ENCODE data around the gene G2E3. TPM values are rescaled to one million over a fixed set of nuclear protein-coding genes. Genes with fewer than 3 reads are reported as not detected.
A peak's percentile ranks its signal among the peaks of the same experiment; 100 is the strongest.

The G2E3 gene
- total and polyA plus RNA-seq, 2 donors (not counting 1 experiment from before 2014, with no cell fraction given), result 13.0 to 14.7 TPM

DNA sequence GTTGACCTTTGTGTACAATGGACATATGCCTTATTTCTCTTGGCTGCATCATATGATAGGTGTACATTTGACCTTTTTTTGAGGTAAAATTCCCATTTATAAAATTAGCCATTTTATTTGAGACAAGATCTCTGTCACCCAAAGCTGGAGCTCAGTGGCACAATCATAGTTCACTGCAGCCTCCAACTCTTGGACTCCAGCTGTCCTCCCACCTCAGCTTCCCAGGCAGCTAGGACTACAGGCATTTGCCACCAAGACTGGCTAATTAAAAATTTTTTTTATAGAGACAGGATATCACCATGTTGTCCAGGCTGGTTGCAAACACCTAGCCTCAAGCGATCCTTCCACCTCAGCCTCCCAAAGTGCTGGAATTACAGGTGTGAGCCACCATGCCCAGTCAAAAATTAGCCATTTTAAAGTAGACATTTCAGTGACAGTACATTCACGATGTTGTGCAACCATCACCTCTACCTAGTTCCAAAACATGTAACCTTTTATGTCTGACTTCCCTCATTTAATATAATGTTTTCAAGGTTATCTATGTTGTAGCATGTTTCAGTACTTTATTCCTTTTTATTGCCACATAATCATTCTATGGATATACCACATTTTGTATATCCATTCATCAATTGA, 5.4 kb downstream of the G2E3 start:
- no peak overlapping the region for H3K9ac ChIP-seq (ENCODE audit: insufficient read depth, low read length)
- TF ChIP-seq EZH2 (IDR thresholded peaks at IDR 0.05; ENCODE audit: low read length, missing control alignments), result no peak
- TF ChIP-seq CTCF (conservative IDR thresholded peaks at IDR 0.05 in 1 of 2, IDR thresholded peaks at IDR 0.05 in 1 of 2; ENCODE audit: low read depth in 1 of 2, low read length in 2 of 2), result no peak
- no peaks in the 10 kb centered on the region for H3K27me3 ChIP-seq (ENCODE audit: control insufficient read depth, insufficient read depth, low read length)
- H3K36me3 ChIP-seq (ENCODE audit: control insufficient read depth, insufficient read depth, low read length), result no peaks in the 10 kb centered on the region
- H3K4me3 ChIP-seq (replicated peaks in 1 of 4; ENCODE audit: control extremely low read depth in 1 of 4, insufficient read depth in 1 of 4, low read depth in 3 of 4, low read length in 4 of 4), result no peak overlapping the region
- H4K20me1 ChIP-seq (ENCODE audit: control insufficient read depth, extremely low read depth, insufficient read depth, low read length), result no peaks in the 10 kb centered on the region
- no peak overlapping the region for H3K27ac ChIP-seq (ENCODE audit: insufficient read depth, low read length)
- no peaks in the 10 kb centered on the region for H3K9me3 ChIP-seq (ENCODE audit: control insufficient read depth, insufficient read depth, low read depth, low read length)
- no peak overlapping the region for H3K4me2 ChIP-seq (ENCODE audit: extremely low read depth, insufficient read depth, low read length)
- peaks cover 98% of the 10 kb centered on the region for H3K79me2 ChIP-seq (ENCODE audit: control insufficient read depth, insufficient read depth, low read length)
- no peak overlapping the region for H2AFZ ChIP-seq (ENCODE audit: low read length)
- peaks cover 2% of the 10 kb centered on the region for H3K4me1 ChIP-seq (ENCODE audit: control insufficient read depth, extremely low read depth, insufficient read depth, low read length)
- DNase-seq (ENCODE audit: low read depth in 2 of 2), result no peak

- Histone ChIP-seq H3K27me3 (ENCODE audit: control insufficient read depth, insufficient read depth, low read length) (no peaks in the 10 kb centered on the region), H3K4me1 (ENCODE audit: control insufficient read depth, extremely low read depth, insufficient read depth, low read length) (peaks cover 5% of the 10 kb centered on the region), H3K4me2 (ENCODE audit: extremely low read depth, insufficient read depth, low read length) (no peak overlapping the region), H4K20me1 (ENCODE audit: control insufficient read depth, extremely low read depth, insufficient read depth, low read length) (no peaks in the 10 kb centered on the region), H3K9me3 (ENCODE audit: control insufficient read depth, insufficient read depth, low read depth, low read length) (no peaks in the 10 kb centered on the region), H3K79me2 (ENCODE audit: control insufficient read depth, insufficient read depth, low read length) (peaks cover 98% of the 10 kb centered on the region), H3K36me3 (ENCODE audit: control insufficient read depth, insufficient read depth, low read length) (no peaks in the 10 kb centered on the region), H2AFZ (ENCODE audit: low read length) (no peak overlapping the region), H3K9ac (ENCODE audit: insufficient read depth, low read length) (no peak overlapping the region), H3K4me3 (replicated peaks in 1 of 4; ENCODE audit: control extremely low read depth in 1 of 4, insufficient read depth in 1 of 4, low read depth in 3 of 4, low read length in 4 of 4) (no peak overlapping the region), H3K27ac (ENCODE audit: insufficient read depth, low read length) (no peak overlapping the region)
- TF ChIP-seq CTCF (conservative IDR thresholded peaks at IDR 0.05 in 1 of 2, IDR thresholded peaks at IDR 0.05 in 1 of 2; ENCODE audit: low read depth in 1 of 2, low read length in 2 of 2) (no peak), EZH2 (IDR thresholded peaks at IDR 0.05; ENCODE audit: low read length, missing control alignments) (no peak)
- peak in 1 of 2 donors; percentile 39 for DNase-seq (ENCODE audit: low read depth in 2 of 2)
These were observed 5.9 kb downstream of the G2E3 start for GRCh38 chr14:30564868-30565248.

DNA sequence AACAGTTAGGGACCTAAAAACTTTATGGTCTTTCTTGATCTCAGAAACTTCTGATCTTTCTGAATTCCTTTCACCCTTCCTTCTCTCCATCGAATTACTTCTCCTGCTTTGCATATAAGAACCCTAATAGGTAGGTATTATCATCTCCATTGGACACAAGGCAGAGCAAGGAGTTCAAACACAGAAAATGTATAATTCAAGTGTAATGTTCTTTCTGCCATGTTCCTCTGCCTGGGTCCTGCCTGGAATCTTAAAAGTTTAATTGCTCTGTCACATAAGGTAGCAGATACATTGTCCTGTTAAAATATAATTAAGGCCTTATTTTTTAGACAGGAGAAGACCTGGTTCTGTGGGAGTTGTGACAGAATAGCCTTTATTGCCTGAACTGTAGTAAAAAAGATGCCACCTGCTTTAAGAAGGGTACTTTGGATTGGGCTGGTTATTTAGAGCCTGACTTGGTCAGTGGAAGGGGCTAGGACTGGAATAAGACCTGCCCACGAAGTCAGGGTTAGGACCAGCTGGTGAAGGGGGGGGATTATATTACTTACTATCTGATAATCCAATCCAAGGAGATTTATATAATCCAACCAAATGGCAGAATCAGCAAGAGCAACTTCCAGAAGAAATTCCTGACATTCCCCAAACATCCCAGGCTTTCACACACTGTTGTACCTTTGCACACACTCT, 10.4 kb downstream of the G2E3 start:
- no peak overlapping the region for H3K27ac ChIP-seq (ENCODE audit: insufficient read depth, low read length)
- peaks cover 3% of the 10 kb centered on the region for H3K4me1 ChIP-seq (ENCODE audit: control insufficient read depth, extremely low read depth, insufficient read depth, low read length)
- no peaks in the 10 kb centered on the region for H4K20me1 ChIP-seq (ENCODE audit: control insufficient read depth, extremely low read depth, insufficient read depth, low read length)
- no peak overlapping the region for H3K4me2 ChIP-seq (ENCODE audit: extremely low read depth, insufficient read depth, low read length)
- DNase-seq (ENCODE audit: low read depth in 2 of 2), result peak in 1 of 2 donors; percentile 33
- H3K27me3 ChIP-seq (ENCODE audit: control insufficient read depth, insufficient read depth, low read length), result no peaks in the 10 kb centered on the region
- no peak overlapping the region for H3K9ac ChIP-seq (ENCODE audit: insufficient read depth, low read length)
- no peaks in the 10 kb centered on the region for H3K9me3 ChIP-seq (ENCODE audit: control insufficient read depth, insufficient read depth, low read depth, low read length)
- peaks cover 99% of the 10 kb centered on the region for H3K79me2 ChIP-seq (ENCODE audit: control insufficient read depth, insufficient read depth, low read length)
- H2AFZ ChIP-seq (ENCODE audit: low read length), result no peak overlapping the region
- no peak for TF ChIP-seq CTCF (conservative IDR thresholded peaks at IDR 0.05 in 1 of 2, IDR thresholded peaks at IDR 0.05 in 1 of 2; ENCODE audit: low read depth in 1 of 2, low read length in 2 of 2)
- TF ChIP-seq EZH2 (IDR thresholded peaks at IDR 0.05; ENCODE audit: low read length, missing control alignments), result no peak
- no peaks in the 10 kb centered on the region for H3K36me3 ChIP-seq (ENCODE audit: control insufficient read depth, insufficient read depth, low read length)
- H3K4me3 ChIP-seq (replicated peaks in 1 of 4; ENCODE audit: control extremely low read depth in 1 of 4, insufficient read depth in 1 of 4, low read depth in 3 of 4, low read length in 4 of 4), result no peak overlapping the region

Measured in fibroblast of lung (primary cell).